Lower lobe of right lung (tissue), 2 donors: ENCODE results near the gene CDK5RAP1. TPM values are rescaled to one million over a fixed set of nuclear protein-coding genes. Genes with fewer than 3 reads are reported as not detected.

Experiments
- ATAC-seq, 2 donors: fragments of 200-7000 bp; cut with Tn5 transposase; one replicate each; pipeline ENCODE4 v1.9.1; 2020 to 2022; ENCODE audit warnings: mild to moderate bottlenecking in 2 of 2, moderate library complexity in 2 of 2
- DNase-seq: peaks from one replicate; pipeline ENCODE4 v3.0.0-alpha.2; 2020
- H3K27ac ChIP-seq: fragments of 200-600 bp; one replicate; pipeline ENCODE4 v1.8.0; 2022
- H3K27me3 ChIP-seq: fragments of 200-600 bp; one replicate; pipeline ENCODE4 v1.8.0; 2022; ENCODE audit warnings: low read depth
- H3K36me3 ChIP-seq: fragments of 200-600 bp; one replicate; pipeline ENCODE4 v1.8.0; 2022; ENCODE audit warnings: mild to moderate bottlenecking
- H3K4me1 ChIP-seq: fragments of 200-600 bp; one replicate; pipeline ENCODE4 v1.8.0; 2022
- H3K4me3 ChIP-seq: fragments of 200-600 bp; one replicate; pipeline ENCODE4 v1.8.0; 2022; ENCODE audit warnings: mild to moderate bottlenecking
- H3K9me3 ChIP-seq: fragments of 200-600 bp; one replicate; pipeline ENCODE4 v1.8.0; 2022
- CTCF ChIP-seq: fragments of 200-600 bp; IDR thresholded peaks from one replicate; pipeline ENCODE4 v1.8.0; 2022; ENCODE audit warnings: antibody characterized with exemption, mild to moderate bottlenecking
- intact Hi-C: fragments of 100-400 bp; cut with DNase I; formaldehyde crosslinking; loops from one replicate; pipeline ENCODE4 v1.11.0; 2022
- total RNA-seq: library from RNA; stranded (reverse); fragmentation: NEBNext Ultra II Directional; extraction: Animal tissue kit (Norgen Biotek cat#: 25700); gene quantifications from one replicate; pipeline ENCODE4 v1.2.1, GENCODE V29; 2021
- donor health status: DM: no; HTN: yes; CAD: no; lungs with severe emphysema.

Gene CDK5RAP1
- total RNA-seq, 1 donor from 2014 or later: 23.2 TPM

- no peaks in the 10 kb centered on the region for H3K36me3 ChIP-seq
- H3K9me3 ChIP-seq: no peaks in the 10 kb centered on the region
- peaks cover under 1% of the 10 kb centered on the region for H3K27me3 ChIP-seq
- intact Hi-C loops: no loop called here
- no peak for TF ChIP-seq CTCF
- H3K27ac ChIP-seq: no peak overlapping the region
- ATAC-seq (no peak), DNase-seq (no peak)
- no peak overlapping the region for H3K4me3 ChIP-seq
- no peaks in the 10 kb centered on the region for H3K4me1 ChIP-seq
Observed at GRCh38 chr20:33318096-33318429, 83.3 kb downstream of the CDK5RAP1 start.

- Histone ChIP-seq H3K27me3 (no peaks in the 10 kb centered on the region), H3K27ac (no peak overlapping the region), H3K9me3 (no peaks in the 10 kb centered on the region), H3K36me3 (no peaks in the 10 kb centered on the region), H3K4me3 (no peak overlapping the region), H3K4me1 (no peaks in the 10 kb centered on the region)
- DNase-seq (no peak), ATAC-seq (no peak)
- intact Hi-C loops: no loop called here
- no peak for TF ChIP-seq CTCF
Observed at GRCh38 chr20:33317424-33318095, 83.8 kb downstream of the CDK5RAP1 start.

DNA sequence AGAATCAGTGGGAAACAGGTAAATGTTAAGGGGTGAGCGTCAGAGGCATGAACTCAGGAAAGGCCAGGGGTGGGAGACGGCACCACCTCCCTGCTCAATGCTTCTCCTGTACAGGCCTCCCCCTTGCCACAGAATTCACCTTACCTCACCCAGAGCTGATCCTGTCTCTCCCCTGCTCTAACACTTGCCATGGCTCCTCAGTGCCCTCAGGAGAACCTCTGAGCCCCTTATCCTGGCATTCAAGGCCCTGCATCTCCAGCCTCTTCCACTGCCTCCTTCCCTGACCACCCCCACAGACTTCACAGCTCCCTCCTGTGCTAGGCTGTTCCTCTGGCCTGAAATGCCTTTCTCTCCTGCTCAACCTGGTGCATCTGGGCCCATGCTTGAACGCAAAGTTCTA is 84.4 kb downstream of the CDK5RAP1 start:
- intact Hi-C loops: no loop called here
- Histone ChIP-seq H3K4me3 (no peak overlapping the region), H3K27ac (no peak overlapping the region), H3K36me3 (no peaks in the 10 kb centered on the region), H3K9me3 (no peaks in the 10 kb centered on the region), H3K27me3 (no peaks in the 10 kb centered on the region), H3K4me1 (no peaks in the 10 kb centered on the region)
- ATAC-seq: no peak
- no peak for TF ChIP-seq CTCF
- DNase-seq: no peak

DNA sequence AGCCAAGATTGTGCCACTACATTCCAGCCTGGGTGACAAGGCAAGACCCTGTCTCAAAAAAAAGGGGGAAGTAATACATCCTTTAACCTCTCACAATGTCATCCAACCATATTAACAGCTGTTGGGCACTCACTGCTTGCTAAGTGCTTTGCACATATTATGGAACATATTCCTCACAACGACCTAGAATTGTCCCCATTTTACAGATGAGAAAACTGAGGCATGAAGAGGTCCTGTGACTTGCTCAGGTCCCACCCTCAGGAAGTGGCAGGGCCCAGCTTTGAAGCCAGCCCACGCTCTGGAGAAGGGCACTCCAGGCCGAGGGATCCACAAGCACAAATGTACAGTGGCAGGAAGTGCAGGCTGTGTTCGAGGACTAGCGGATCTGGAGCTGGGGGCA is 85.0 kb downstream of the CDK5RAP1 start:
- Histone ChIP-seq H3K9me3 (no peaks in the 10 kb centered on the region), H3K4me1 (no peaks in the 10 kb centered on the region), H3K27me3 (no peaks in the 10 kb centered on the region), H3K4me3 (no peak overlapping the region), H3K36me3 (no peaks in the 10 kb centered on the region), H3K27ac (no peak overlapping the region)
- no peak for DNase-seq
- no peak for ATAC-seq
- no peak for TF ChIP-seq CTCF
- intact Hi-C loops: no loop called here

GRCh38 chr20:33313686-33314314 is 87.5 kb downstream of the CDK5RAP1 start:
- no peaks in the 10 kb centered on the region for H3K27me3 ChIP-seq
- H3K4me3 ChIP-seq: no peak overlapping the region
- no peaks in the 10 kb centered on the region for H3K9me3 ChIP-seq
- TF ChIP-seq CTCF: no peak
- DNase-seq (no peak), ATAC-seq (no peak)
- intact Hi-C loops: no loop called here
- no peak overlapping the region for H3K27ac ChIP-seq
- no peaks in the 10 kb centered on the region for H3K36me3 ChIP-seq
- H3K4me1 ChIP-seq: no peaks in the 10 kb centered on the region
